ENCODE measurements around the gene MAT1A.
"Not testable (repeated sequence)": the region's sequence is repeated elsewhere in the genome, so short reads cannot be mapped to it uniquely, and the experiment has no call there.

The MAT1A gene

DNA sequence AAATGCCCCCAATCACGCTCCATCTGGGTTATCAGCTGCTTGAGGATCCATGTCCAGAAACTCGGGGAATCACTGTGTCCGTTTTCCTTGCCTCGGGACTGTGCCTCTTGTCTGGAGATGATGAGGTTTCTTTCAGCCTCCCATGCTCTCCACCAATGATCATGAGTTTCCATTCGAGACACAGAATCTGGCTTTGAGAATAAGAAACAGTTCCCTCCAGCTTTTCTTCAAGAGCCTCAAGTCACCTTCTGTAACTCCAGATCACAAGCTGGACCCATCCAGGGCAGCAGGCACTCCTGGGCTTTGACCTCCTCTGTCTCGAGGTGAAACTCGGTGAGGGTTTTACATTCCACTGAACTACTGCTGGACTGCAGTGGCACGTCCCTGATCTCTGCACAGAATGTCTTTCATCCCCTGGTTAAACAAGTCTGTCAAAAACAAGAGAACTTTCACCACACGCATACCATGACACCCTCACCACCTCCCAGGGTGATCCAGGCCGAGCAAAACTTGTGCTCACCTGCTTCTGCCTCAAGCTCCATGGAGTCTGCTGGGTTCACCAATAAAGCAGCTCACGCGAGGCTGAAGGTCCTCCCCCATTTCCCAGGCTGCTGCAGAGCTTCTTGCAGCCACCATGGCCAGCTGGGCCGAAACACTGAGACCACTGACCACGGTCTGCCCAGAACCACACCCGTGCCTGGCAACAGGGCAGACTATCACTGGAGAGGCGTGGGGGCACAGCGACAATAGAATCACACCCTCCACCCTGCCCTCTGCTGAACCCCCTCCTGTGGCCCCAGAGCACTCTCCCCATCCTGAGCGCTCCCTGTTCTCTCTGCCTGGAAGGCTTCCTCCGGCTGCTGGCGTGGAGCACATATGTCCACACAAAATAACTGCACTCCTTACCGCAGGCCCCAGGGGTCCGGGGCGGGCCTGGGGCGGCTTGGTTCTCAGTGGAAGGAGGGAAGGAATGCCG, 25.1 kb downstream of the MAT1A start:
- DNase-seq (ENCODE audit: low spot score) = no peak

DNA sequence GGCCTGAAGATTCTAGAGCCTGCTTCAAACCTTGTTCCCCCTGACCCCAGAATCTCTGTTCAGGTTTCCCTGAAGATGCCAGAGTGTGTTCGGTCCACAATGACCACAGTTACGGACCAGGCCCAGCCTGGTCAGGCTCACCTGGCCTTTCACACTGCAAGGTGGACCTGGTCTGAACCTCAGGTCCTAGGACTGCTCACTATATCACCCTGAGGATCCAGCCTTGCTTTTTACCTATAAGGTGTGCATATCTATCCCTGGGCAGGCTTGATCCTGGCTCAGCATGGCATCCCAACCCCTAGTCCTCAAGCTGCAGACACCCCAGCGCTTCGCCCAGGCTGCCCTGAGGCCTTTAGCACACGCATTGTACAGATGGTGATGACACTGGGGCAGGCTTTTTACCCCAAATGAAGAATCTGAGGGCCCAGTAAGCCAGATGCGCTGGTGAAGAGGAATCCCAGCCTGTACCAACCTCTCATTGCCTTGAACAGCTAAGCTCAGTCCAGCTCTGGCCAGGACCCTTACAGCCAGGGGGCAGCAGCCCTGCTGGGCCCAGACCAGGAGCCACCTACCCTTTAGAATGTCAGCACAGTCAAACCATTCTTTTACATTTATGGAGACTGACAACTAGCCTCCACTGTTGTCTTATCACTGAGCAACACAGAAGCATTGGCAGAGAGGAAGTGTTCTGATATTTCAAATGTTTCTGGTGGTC, 28.0 kb downstream of the MAT1A start:
- no peak for DNase-seq (ENCODE audit: low spot score)

DNA sequence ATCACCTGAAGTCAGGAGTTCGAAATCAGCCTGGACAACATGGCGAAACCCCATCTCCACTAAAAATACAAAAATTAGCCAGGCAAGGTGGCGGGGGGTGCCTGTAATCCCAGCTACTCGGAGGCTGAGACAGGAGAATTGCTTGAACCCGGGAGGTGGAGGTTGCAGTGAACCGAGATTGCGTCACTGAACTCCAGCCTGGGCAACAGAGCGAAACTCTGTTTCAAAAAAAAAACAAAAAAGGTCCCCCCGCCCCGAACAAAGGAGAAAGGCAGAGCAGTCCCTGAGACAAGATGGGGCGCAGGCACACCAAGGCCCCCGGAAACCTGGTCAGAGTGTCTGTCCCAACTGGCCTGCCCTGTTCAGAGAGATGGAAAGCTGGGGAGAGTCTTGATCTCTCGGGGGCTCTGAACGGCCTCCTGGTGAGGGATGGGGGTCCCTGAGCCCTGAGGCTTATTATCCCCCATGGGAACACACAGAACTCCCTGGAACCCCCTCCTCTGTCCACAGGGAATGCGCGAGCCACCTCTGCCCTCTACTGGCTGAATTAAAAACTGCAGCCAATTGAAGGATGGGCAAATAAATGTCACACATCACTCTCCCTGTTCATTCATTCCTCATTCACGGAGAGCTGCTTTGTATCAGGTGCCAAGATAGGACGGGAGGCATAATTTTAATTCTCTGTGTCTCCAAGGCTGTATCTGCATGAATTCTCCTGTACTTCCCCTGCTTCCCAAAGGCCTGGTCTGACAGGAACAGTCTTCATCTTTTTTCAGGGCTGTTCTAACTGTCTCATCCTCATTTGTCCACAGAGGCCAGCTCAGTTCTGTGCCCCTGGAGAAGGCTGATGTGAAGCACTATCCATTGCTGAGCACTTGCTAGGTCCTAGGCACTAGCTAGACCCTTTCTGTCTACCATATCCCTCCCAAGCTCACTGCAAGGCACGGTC, 28.9 kb downstream of the MAT1A start:
- DNase-seq (ENCODE audit: low spot score) = no peak

DNA sequence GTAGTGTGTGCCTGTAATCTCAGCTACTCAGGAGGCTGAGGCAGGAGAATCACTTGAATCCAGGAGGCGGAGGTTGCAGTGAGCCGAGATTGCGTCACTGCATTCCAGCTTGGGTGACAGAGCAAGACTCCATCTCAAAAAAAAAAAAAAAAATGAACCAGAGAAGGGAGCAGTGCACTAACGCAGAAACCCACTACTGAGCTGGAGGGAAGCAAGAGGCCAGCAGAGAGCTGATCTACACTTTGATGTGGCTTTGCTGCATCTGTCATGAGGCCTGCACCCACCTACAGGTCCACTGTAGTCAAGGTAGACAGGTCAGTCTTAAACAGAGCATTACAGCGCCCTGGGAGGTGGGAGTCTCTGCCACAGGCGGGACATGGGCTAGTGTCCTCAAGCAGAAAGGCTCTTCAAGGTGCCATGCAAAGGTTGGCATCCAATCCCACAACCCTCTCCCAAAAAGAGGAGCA, 30.0 kb downstream of the MAT1A start:
- no peak for DNase-seq (ENCODE audit: low spot score)

DNA sequence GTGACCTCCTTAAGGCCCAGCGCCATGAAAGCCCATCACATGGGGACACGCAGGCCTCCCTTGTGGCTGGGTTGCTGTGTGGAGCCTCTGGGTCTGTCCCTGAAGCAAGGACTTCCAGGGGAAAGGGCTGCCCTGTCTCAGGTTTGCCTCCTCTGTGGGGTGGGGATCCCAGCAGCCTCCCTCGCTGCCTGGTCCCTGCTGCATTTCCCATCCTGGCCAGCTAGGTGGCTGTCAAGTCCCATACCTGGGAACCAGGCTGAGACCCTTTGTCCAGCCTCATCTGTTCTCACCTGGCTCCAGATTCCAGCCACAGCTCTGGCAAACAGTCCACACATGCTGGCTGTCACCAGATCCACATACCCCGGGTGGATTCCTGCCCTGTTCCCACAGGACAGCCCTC, 32.7 kb downstream of the MAT1A start:
- not testable (repeated sequence) for DNase-seq (ENCODE audit: low spot score)

DNA sequence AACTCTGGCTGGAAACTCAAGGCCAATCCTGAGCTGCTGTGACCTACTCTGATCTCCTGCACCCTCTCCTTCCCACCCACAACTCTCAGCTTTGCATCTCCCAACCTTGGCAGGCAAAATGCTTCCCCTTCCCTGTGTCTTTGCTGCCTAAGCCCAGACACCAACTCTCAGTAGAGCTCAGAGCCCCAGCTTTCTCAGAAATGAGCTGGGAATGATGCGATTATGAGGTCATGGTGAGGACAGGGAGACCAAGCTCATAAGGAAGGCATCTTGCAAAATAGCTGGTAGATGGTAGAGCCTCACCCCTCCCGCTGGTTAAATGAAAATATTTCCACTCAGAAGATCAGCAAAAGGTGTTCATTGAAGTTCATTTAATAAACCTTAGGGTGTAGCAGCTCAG, 34.7 kb downstream of the MAT1A start:
- DNase-seq (ENCODE audit: low spot score) = not testable (repeated sequence)

DNA sequence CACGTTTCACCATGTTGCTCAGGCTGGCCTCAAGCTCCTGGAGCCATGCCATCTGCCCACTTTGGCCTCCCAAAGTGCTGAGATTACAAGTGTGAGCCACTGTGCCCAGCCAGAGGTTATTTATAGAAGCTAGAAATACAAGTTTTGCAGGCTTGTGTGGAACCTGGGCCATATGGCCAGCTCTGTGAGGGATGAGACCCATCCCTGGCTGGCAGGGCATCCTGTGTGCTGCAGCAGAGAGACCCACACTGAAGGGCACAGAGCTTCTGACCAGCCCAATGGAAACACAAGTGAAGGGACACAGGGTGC, 35.5 kb downstream of the MAT1A start:
- DNase-seq (ENCODE audit: low spot score) = not testable (repeated sequence)

DNA sequence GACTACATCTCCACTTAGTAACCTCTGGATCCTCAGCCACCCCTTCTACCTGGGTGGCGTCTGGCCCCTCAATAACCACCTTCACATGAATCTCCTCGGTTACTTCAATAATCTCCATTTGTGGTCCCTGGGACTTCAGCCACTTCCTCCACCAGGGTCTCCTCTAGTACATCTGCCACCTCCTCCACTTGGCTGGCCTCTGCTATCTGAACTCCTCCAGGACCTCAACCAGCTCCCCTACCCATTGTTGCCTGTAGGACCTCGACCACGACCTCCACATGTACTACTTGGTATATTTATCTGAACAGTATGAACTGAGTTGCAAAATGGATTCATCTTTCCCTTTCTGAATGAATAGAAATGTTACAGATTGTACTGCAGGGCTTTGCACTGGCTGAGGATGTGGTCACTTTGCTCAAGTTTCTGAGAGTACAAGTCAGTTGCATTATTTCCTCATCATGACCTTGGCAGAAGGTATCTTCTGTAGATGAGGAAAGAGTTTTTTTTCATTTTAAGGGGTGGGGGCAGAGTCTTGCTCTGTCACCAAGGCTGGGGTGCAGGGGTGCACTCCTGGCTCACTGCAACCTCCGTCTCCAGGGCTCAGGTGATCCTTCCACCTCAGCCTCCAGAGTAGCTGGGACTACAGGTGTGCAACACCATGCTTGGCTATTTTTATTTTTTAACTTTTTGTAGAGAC, 36.0 kb downstream of the MAT1A start:
- DNase-seq (ENCODE audit: low spot score) = no peak

DNA sequence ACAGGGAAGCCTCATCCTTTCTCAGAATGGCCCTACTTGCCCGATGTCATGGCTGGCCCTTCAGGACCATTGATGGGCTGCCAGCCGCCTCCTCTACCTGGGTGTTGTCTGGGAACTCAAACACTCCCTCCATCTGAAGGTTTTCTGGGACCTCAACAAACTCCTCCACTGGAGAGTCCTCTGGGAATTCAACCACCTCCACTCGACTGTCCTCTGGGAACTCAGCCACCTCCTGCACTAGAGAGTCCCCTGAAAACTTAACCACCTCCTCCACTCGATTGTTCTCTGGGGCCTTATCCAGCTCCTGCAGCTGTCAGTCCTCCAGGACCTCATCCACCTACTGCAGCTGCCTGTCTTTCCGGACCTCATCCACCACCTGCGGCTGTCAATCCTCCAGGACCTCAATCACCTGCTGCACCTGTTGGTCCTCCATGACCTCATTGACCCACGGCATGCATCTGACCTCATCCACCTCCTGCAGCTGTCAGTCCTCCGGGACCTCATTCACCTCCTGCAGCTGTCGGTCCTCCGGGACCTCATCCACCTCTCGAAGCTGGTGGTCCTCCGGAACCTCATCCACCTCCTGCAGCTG, 37.1 kb downstream of the MAT1A start:
- no peak for DNase-seq (ENCODE audit: low spot score)

DNA sequence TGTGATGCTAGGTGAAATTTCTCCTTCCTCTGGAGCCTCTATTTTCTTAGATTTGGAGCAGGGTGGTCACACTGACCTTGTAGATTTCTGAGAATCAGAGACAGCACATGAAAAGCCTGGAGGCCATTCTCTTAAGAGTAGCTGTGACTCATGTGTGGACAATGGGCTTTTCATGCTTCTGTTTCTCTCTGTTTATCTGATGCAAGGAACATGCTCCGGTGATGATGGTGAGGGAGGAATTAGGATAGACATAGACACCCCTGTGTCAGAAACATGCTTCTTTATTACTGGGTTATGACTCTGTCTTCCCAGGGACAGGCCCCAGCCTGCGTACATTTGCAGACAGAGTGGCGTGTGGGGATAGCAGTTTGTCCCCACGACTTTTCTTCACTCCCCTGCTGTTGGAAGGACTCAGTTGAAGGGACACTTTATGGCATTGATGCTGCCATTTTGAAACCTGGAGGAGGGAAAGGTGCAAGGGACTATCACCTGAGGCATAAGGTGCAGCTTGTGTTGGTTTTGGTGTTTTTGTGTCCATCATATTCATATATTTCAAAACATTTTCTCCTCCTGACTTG, 37.7 kb downstream of the MAT1A start:
- DNase-seq (ENCODE audit: low spot score) = not testable (repeated sequence)

DNA sequence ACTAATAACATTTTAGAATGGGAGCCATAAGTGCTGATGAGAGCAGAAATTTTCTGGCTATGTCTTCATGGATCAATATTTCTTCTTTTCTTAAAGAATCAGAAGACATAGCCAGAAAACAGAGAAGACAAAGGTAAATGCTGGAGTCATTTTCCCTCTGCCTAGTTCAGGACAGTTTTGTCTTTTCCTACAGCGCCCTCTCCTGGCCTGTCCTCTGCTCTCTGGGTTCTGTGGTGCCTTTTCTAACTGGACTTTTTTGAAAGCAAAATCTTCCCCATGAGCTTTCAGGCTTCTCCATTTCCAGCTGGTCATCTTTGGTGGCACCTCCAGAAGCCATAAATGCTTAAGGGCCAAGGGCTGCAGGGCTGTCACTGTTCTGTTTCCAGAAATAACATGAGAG, 39.1 kb downstream of the MAT1A start:
- DNase-seq (ENCODE audit: low spot score) = not testable (repeated sequence)

DNA sequence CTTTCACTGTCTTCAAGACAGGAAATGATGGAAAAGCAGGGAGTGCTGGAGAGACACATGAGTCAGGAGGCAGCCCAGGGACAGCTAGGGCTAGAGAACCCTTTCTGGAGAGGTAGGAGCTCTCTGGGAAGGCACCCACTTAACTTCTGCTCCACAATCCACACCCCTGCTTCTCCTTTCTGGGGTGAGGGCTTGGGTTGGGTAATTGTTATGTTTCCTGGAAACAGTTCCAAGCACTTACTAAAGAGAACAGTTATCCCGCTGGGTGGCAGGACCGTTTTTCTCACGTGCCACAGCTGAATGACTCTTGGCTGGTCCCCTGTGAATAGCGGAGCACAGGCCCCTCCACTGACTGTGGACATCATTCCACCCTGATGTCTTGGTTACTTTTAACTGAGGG, 39.6 kb downstream of the MAT1A start:
- not testable (repeated sequence) for DNase-seq (ENCODE audit: low spot score)

DNA sequence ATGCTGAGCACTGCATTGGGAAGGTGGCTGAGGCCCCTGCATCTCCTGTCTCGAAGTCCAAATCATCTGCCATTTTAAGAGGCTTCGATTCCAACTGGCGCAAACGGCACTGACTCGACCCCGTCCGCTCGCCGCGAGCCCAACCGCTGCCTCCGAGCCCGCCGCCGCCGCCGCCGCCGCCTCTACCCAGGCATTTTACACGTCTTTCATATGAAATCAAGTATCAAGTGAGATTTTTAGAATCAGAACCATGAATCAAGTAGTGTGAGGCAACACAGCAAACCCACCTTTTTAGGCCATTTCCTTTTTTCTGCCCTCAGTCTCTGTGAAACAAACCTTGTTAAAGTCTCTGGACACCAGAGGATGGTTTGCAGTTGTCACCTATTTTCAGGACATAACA, 41.8 kb downstream of the MAT1A start:
- not testable (repeated sequence) for DNase-seq (ENCODE audit: low spot score)

DNA sequence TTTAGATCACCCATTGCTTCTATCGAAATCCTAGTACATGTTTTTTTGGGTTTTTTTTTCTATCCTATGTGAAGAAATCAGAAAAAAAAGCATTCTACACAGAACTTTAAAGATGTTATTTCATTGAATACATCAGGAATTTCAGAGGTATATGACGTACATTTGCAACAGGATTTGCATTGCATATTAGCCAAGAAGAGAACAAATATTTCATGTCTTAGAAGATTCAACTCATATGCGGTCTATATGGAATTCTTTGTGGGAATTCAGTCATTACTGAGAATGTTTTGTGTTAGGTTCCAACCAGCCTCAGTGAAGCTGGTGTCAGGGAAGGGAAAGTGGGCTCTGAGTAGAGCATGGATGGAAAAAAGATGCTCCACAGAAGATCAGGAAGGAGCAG, 45.1 kb downstream of the MAT1A start:
- not testable (repeated sequence) for DNase-seq (ENCODE audit: low spot score)

DNA sequence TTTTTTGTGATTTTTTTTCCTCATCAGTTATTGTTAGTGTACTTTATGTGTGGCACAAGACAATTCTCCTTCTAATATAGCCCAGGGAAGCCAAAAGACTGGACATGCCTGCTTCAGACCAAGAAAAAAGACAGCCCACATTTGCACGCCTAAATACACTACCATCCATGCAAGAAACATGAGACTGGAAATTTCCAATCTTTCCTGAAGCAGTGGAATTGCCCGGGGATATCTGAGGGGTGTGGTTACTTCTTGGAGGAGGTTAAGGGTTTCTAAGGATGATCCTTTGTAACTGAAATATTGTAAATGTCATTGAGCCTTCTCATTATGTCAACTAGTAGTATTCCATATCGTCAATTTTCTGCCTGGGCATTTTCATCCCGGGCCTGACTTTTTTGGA, 47.1 kb downstream of the MAT1A start:
- DNase-seq (ENCODE audit: low spot score) = not testable (repeated sequence)

DNA sequence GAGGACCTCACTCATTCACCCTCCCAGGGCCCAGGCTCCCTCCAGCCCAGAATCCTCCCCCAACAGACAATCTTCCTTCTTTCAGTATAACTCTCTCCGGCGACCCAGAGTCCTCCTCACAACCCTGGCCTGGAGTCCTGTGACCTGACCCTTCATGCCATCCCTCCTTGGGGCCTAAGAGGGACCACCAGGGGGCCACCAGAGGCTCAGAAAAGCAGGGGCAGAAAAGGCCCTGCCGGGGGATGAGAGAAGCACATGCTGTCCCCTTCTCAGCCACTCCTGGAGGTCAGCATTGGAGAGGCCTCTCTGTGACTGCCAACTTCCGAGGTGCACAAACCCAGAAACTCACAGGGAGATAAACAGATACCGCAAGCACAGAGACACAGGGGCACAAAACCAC, 53.0 kb downstream of the MAT1A start:
- DNase-seq (ENCODE audit: low spot score) = not testable (repeated sequence)

DNA sequence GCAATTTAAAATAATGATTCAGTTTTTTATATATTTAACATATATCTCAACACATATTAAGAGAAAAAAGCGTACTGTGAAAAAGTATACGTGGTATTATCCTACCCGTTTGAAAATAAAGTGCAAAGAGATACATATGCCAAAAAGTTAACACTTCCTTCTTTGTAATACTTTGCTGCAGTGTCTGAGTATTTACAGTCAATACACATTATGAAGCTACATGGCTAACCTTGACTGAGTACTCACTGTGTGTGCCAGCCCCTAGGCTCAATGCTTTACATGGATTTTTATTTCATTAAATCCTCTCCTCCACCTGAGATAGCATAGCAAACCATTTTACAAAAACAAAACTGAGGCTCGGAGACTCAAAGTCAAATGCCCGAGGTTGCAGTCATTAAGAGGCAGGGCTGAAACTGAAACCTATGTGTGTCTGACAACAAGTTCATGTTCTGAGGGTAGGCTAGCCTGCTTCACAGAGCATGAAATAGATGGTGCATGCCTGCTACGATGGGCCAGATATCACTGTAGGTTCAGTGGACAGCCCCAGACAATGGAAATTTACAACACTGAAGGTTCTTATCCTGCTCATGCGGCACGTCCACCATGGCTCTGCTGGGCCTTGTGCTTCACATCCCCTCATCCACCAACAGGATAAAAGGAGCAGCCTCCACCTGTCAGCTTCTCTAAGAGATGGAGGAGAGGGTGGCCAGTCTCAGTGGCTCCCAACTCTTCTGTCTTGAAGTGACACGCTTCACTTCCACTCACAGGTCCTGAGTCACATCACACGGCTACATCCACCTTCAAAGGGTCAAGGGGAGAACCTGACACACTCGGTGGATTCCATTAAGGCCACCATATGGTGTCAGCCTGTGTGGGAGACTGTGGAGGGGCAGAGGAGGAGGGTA, 54.9 kb downstream of the MAT1A start:
- DNase-seq (ENCODE audit: low spot score) = not testable (repeated sequence)

DNA sequence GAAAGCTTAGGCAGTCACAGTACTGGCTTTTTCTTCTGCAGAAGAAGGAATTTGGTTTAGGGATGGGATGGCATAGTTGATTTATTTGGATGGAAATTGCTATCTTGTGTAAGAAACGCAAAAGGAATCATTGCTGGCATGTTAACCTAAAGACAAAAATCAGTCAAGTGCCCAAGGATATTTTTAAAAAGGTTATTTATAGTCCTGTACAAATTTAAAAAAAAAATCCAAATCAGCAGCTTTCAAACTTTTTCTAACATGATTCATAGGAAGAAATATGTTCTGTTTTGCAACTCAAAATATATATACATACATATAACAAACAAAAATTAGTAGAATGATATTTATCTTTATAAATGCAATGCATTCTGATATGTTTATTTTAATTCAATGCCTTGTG, 55.6 kb downstream of the MAT1A start:
- DNase-seq (ENCODE audit: low spot score) = not testable (repeated sequence)

DNA sequence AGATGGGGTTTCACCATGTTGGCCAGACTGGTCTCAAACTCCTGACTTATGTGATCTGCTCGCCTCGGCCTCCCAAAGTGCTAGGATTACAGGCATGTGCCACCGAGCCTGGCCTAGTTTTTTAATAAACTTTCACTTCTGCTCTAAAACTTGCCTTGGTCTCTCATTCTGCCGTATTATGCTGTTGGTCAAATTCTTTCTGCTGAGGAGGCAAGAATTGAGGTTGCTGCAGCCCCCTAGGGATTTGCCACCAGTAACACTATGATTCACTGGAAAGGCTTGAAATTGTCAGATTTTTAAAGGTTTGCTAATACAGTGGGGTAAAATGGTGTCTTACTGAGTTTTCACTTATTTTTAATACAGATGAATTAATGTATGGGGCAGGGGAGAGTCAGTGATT, 62.7 kb downstream of the MAT1A start:
- DNase-seq (ENCODE audit: low spot score) = not testable (repeated sequence)

DNA sequence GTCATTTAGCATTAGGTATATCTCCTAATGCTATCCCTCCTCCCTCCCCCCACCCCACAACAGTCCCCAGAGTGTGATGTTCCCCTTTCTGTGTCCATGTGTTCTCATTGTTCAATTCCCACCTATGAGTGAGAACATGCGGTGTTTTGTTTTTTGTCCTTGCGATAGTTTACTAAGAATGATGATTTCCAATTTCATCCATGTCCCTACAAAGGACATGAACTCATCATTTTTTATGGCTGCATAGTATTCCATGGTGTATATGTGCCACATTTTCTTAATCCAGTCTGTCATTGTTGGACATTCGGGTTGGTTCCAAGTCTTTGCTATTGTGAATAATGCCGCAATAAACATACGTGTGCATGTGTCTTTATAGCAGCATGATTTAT, 66.4 kb downstream of the MAT1A start:
- DNase-seq (ENCODE audit: low spot score) = not testable (repeated sequence)

Data from globus pallidus (tissue), 1 donor.